A549 (cell line): ENCODE data around the gene MAJIN.

Experiments
- CTCF ChIP-seq: fragments of >200 bp; sonication (Bioruptor Twin); formaldehyde crosslinking; IDR thresholded peaks from 3 replicates; pipeline ENCODE4 v1.5.1; 2016
- EP300 ChIP-seq, 2 experiments: fragments of >200 bp; sonication (Bioruptor Twin); formaldehyde crosslinking; IDR thresholded peaks; 2 replicates in 1 of 2; 3 replicates in 1 of 2; pipeline ENCODE4 v1.6.1; 2016 to 2017
- FOSL2 ChIP-seq, 2 experiments: fragments of 450-650 bp in 1 of 2; fragments of >200 bp in 1 of 2; sonication (Bioruptor Twin) in 1 of 2; formaldehyde crosslinking; IDR thresholded peaks; 2 replicates each; pipeline versions ENCODE4 v1.5.0 to v1.6.1; 2016 to 2020; ENCODE audit warnings: mild to moderate bottlenecking in 1 of 2, moderate library complexity in 1 of 2
- MAFK ChIP-seq: fragments of 450-650 bp; IDR thresholded peaks from 2 replicates; pipeline ENCODE4 v1.6.1; 2014; ENCODE audit not compliant: partially characterized antibody
- MAZ ChIP-seq: fragments of 150-350 bp; IDR thresholded peaks from 2 replicates; pipeline ENCODE4 v1.6.1; 2014; ENCODE audit warnings: antibody characterized with exemption, low read depth, low read length, borderline replicate concordance
- MYC ChIP-seq: IDR thresholded peaks from 2 replicates; pipeline ENCODE4 v1.6.1; 2012; ENCODE audit warnings: mild to moderate bottlenecking, inconsistent platforms, low read length, improper control_type of control experiment, borderline replicate concordance
- NFE2L2 ChIP-seq: fragments of 150-350 bp; conservative IDR thresholded peaks from 2 replicates; pipeline ENCODE4 v1.6.1; 2014; ENCODE audit warnings: low read length
- POLR2A ChIP-seq: IDR thresholded peaks from 2 replicates; pipeline ENCODE4 v1.6.1; 2012; ENCODE audit warnings: mild to moderate bottlenecking, low read length
- RAD21 ChIP-seq, 2 experiments: fragments of >200 bp in 1 of 2; sonication (Bioruptor Twin) in 1 of 2; formaldehyde crosslinking in 1 of 2; IDR thresholded peaks in 1 of 2; conservative IDR thresholded peaks in 1 of 2; 2 replicates in 1 of 2; 3 replicates in 1 of 2; pipeline ENCODE4 v1.6.1; 2012 to 2018; ENCODE audit warnings: inconsistent platforms in 1 of 2
- RNF2 ChIP-seq: fragments of 200-600 bp; sonication (generic); IDR thresholded peaks from 2 replicates; pipeline ENCODE4 v1.6.1; 2016; ENCODE audit warnings: low read depth, mild to moderate bottlenecking, antibody characterized with exemption, moderate library complexity, borderline replicate concordance
- SREBF2 ChIP-seq: fragments of 450-650 bp; IDR thresholded peaks from 2 replicates; pipeline ENCODE4 v1.6.1; 2014; ENCODE audit warnings: mild to moderate bottlenecking, moderate library complexity
- TP53 ChIP-seq: fragments of 250-450 bp; sonication (Bioruptor Pico); IDR thresholded peaks from 2 replicates; pipeline ENCODE4 v1.5.0; 2021; ENCODE audit warnings: mild to moderate bottlenecking, moderate library complexity
- TF ChIP-seq, protein P1 (sequence below): fragments of 200-600 bp; sonication (generic); IDR thresholded peaks from 2 replicates; pipeline ENCODE4 v1.6.1; 2016; ENCODE audit warnings: antibody characterized with exemption, mild to moderate bottlenecking, moderate library complexity

GRCh38 chr11:64906314-64906635 lies 65.6 kb downstream of the MAJIN start:
- TF ChIP-seq POLR2A (no peak), MAFK (no peak), CTCF (no peak), SREBF2 (no peak), MAZ (no peak), TP53 (CRISPR knock-in tag) (no peak), MYC (no peak), FOSL2 (IDR thresholded peaks at IDR 0.05) (no peak), FOSL2 (CRISPR knock-in tag; IDR thresholded peaks at IDR 0.05) (no peak), RAD21 (conservative IDR thresholded peaks at IDR 0.05 in 1 of 2, IDR thresholded peaks at IDR 0.05 in 1 of 2) (no peak), EP300 (IDR thresholded peaks at IDR 0.05) (no peak), RNF2 (no peak), NFE2L2 (no peak)
- TF ChIP-seq, protein P1, sequence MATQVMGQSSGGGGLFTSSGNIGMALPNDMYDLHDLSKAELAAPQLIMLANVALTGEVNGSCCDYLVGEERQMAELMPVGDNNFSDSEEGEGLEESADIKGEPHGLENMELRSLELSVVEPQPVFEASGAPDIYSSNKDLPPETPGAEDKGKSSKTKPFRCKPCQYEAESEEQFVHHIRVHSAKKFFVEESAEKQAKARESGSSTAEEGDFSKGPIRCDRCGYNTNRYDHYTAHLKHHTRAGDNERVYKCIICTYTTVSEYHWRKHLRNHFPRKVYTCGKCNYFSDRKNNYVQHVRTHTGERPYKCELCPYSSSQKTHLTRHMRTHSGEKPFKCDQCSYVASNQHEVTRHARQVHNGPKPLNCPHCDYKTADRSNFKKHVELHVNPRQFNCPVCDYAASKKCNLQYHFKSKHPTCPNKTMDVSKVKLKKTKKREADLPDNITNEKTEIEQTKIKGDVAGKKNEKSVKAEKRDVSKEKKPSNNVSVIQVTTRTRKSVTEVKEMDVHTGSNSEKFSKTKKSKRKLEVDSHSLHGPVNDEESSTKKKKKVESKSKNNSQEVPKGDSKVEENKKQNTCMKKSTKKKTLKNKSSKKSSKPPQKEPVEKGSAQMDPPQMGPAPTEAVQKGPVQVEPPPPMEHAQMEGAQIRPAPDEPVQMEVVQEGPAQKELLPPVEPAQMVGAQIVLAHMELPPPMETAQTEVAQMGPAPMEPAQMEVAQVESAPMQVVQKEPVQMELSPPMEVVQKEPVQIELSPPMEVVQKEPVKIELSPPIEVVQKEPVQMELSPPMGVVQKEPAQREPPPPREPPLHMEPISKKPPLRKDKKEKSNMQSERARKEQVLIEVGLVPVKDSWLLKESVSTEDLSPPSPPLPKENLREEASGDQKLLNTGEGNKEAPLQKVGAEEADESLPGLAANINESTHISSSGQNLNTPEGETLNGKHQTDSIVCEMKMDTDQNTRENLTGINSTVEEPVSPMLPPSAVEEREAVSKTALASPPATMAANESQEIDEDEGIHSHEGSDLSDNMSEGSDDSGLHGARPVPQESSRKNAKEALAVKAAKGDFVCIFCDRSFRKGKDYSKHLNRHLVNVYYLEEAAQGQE = no peak
